ENCODE results near the gene PXYLP1. TPM values are rescaled to one million over a fixed set of nuclear protein-coding genes. Genes with fewer than 3 reads are reported as not detected.
"Not testable (repeated sequence)": the region's sequence is repeated elsewhere in the genome, so short reads cannot be mapped to it uniquely, and the experiment has no call there.

PXYLP1 gene
- total RNA-seq, 1 donor from 2014 or later, result 30.9 TPM

DNA sequence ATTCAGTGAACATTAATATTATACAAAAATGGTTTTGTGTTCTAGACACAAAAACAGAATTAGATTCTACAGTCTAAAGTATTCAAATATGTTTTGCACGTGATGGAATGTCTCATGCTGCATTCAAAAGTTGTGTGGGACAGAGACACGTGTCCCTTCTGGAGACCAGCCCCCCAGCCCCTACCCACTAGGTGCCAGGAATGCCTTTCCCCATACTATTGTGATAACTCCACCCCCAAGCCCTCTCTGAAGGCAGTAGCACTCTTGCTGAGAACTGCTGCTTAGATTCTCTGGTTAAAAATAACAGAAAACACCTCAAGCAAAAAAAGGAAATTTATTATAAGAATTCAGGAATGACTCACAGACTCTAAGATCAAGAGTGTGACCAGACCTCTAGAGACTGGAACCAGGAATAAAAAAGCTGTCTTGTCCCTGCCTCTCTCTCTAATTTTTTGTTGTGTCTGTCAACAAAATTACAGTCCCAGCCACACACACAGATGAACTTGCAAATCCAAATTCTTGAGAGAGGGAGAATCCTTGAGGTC lies 57.7 kb downstream of the PXYLP1 start:
- no peaks in the 10 kb centered on the region for H3K27me3 Mint-ChIP-seq (ENCODE audit: low read depth)
- no peaks in the 10 kb centered on the region for H3K9me3 Mint-ChIP-seq
- H3K27ac Mint-ChIP-seq (ENCODE audit: unreplicated experiment), result no peak overlapping the region
- H3K4me3 Mint-ChIP-seq, result no peak overlapping the region
- H3K4me1 Mint-ChIP-seq, result peaks cover 4% of the 10 kb centered on the region
- DNase-seq (ENCODE audit: low read depth, low spot score), result no peak
- peaks cover 18% of the 10 kb centered on the region for H3K36me3 Mint-ChIP-seq (ENCODE audit: low read depth)
- TF ChIP-seq CTCF (conservative IDR thresholded peaks at IDR 0.05), result no peak

- H3K36me3 Mint-ChIP-seq (ENCODE audit: low read depth), result peaks cover 24% of the 10 kb centered on the region
- DNase-seq (ENCODE audit: low read depth, low spot score), result no peak
These were observed 60.1 kb downstream of the PXYLP1 start for GRCh38 chr3:141291559-141292355.

DNA sequence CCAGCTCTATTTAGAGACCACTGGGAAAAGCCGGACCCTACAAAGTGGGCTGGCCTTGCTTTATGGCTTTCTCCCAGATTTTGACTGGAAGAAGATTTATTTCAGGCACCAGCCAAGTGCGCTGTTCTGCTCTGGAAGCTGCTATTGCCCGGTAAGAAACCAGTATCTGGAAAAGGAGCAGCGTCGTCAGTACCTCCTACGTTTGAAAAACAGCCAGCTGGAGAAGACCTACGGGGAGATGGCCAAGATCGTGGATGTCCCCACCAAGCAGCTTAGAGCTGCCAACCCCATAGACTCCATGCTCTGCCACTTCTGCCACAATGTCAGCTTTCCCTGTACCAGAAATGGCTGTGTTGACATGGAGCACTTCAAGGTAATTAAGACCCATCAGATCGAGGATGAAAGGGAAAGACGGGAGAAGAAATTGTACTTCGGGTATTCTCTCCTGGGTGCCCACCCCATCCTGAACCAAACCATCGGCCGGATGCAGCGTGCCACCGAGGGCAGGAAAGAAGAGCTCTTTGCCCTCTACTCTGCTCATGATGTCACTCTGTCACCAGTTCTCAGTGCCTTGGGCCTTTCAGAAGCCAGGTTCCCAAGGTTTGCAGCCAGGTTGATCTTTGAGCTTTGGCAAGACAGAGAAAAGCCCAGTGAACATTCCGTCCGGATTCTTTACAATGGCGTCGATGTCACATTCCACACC lies 60.9 kb downstream of the PXYLP1 start:
- Mint-ChIP-seq H3K27ac (ENCODE audit: unreplicated experiment) (no peak overlapping the region), H3K9me3 (no peaks in the 10 kb centered on the region)

More at GRCh38 chr3:141291559-141292355, 60.1 kb downstream of the PXYLP1 start:
- Mint-ChIP-seq H3K27ac (ENCODE audit: unreplicated experiment) (peak overlapping the region; percentile 67), H3K4me1 (peaks cover 4% of the 10 kb centered on the region), H3K9me3 (no peaks in the 10 kb centered on the region), H3K4me3 (no peak overlapping the region), H3K27me3 (ENCODE audit: low read depth) (no peaks in the 10 kb centered on the region)
- TF ChIP-seq CTCF (conservative IDR thresholded peaks at IDR 0.05), result no peak

GRCh38 chr3:141294301-141294700 lies 62.7 kb downstream of the PXYLP1 start:
- Mint-ChIP-seq H3K27me3 (ENCODE audit: low read depth) (no peaks in the 10 kb centered on the region), H3K4me1 (peaks cover 4% of the 10 kb centered on the region), H3K9me3 (peaks cover 4% of the 10 kb centered on the region), H3K4me3 (no peak overlapping the region), H3K27ac (ENCODE audit: unreplicated experiment) (no peak overlapping the region), H3K36me3 (ENCODE audit: low read depth) (peaks cover 35% of the 10 kb centered on the region)
- DNase-seq (ENCODE audit: low read depth, low spot score), result no peak
- no peak for TF ChIP-seq CTCF (conservative IDR thresholded peaks at IDR 0.05)

More for the DNA sequence above, 60.9 kb downstream of the PXYLP1 start:
- no peak for TF ChIP-seq CTCF (conservative IDR thresholded peaks at IDR 0.05)
- no peak for DNase-seq (ENCODE audit: low read depth, low spot score)
- Mint-ChIP-seq H3K36me3 (ENCODE audit: low read depth) (peaks cover 28% of the 10 kb centered on the region), H3K4me1 (peaks cover 4% of the 10 kb centered on the region), H3K4me3 (no peak overlapping the region), H3K27me3 (ENCODE audit: low read depth) (no peaks in the 10 kb centered on the region)

GRCh38 chr3:141294848-141295247 lies 63.2 kb downstream of the PXYLP1 start:
- Mint-ChIP-seq H3K4me1 (peaks cover 4% of the 10 kb centered on the region), H3K27me3 (ENCODE audit: low read depth) (no peaks in the 10 kb centered on the region), H3K4me3 (no peak overlapping the region), H3K27ac (ENCODE audit: unreplicated experiment) (no peak overlapping the region), H3K36me3 (ENCODE audit: low read depth) (peaks cover 37% of the 10 kb centered on the region), H3K9me3 (peaks cover 4% of the 10 kb centered on the region)
- TF ChIP-seq CTCF (conservative IDR thresholded peaks at IDR 0.05), result no peak
- DNase-seq (ENCODE audit: low read depth, low spot score), result no peak

DNA sequence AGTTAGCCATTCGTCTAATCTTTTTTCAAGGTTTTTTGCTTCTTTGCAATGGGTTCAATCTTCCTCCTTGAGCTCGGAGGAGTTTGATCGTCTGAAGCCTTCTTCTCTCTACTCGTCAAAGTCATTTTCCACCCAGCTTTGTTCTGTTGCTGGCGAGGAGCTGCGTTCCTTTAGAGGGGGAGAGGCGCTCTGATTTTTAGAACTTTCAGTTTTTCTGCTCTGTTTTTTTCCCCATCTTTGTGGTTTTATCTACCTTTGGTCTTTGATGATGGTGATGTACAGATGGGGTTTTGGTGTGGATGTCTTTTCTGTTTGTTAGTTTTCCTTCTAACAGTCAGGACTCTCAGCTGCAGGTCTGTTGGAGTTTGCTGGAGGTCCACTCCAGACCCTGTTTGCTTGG lies 68.8 kb downstream of the PXYLP1 start:
- H3K4me3 Mint-ChIP-seq; H3K9me3 Mint-ChIP-seq; H3K27me3 Mint-ChIP-seq (ENCODE audit: low read depth); H3K4me1 Mint-ChIP-seq; H3K27ac Mint-ChIP-seq (ENCODE audit: unreplicated experiment); DNase-seq (ENCODE audit: low read depth, low spot score): not testable (repeated sequence)
- peaks cover 29% of the 10 kb centered on the region for H3K36me3 Mint-ChIP-seq (ENCODE audit: low read depth)

Data from neural crest cell (in vitro differentiated cells).